Measurements from ENCODE around the gene TDRD12.
"Not testable (repeated sequence)": the region's sequence is repeated elsewhere in the genome, so short reads cannot be mapped to it uniquely, and the experiment has no call there.

Gene TDRD12

DNA sequence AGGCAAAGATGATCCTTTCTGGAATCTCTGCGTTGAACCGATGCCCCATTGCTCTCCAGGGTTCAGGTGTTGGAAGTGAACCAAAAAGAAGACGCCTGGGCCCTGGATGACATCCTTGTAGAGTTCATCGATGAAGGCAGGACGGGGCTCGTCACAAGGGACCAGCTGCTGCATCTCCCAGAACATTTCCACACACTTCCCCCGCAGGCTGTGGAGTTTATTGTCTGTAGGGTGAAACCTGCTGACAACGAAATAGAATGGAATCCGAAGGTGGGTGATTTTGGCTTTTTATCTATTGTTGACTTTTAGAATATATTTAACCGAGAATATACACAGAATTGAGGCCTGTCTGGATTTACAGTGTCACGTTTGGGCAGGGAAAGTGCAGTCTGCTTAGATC, 91.6 kb downstream of the TDRD12 start:
- DNase-seq, result no peak

GRCh38 chr19:32812036-32812435, 92.5 kb downstream of the TDRD12 start:
- no peak for DNase-seq

DNA sequence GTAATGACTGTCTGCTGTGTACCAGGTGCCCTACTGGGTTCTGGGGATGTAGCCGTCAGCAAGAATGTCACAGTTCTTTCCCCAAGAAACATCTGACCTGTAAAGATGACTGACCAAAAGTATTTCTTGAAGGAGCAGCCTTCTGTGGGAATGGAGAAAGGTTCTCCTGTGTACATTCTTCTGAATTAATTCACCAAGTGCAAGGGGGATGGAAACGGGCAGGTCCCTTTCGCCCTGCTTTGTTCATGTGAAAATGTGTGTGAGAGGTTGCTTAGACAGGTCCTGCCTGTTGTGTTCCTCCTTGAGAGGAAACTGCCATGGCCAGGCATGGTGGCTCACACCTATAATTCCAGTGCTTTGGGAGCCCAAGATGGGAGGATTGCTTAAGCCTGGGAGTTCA, 93.0 kb downstream of the TDRD12 start:
- no peak for DNase-seq

DNA sequence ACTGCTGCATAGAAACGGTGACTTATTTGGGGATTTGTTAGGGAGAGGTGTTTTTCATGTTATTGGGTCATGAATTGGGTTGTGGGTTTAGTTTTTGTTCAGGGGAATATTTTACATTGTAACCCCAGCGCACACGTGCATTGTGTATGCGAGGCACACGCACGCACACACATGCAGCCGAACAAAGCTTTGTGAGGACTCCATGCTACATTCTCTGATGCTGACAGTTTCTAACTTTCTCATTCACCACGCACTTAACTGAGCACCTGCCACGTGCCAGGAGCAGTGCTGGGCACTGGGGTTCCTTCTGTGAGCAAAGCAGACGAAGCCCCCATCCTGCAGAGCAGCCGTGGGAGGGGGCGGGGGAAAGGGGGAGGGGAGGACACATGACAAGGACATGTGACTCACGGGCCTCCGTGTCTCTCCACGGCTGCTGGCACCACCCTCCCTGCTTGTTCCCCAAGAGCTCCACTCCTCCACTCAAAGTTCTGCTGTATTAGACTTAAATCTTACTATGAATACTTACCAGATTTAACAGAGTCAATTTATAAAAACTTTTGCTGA, 94.4 kb downstream of the TDRD12 start:
- no peak for DNase-seq

GRCh38 chr19:32814624-32815023, 95.1 kb downstream of the TDRD12 start:
- DNase-seq, result no peak

- no peak for DNase-seq
These were observed 97.1 kb downstream of the TDRD12 start for GRCh38 chr19:32816555-32817099.

DNA sequence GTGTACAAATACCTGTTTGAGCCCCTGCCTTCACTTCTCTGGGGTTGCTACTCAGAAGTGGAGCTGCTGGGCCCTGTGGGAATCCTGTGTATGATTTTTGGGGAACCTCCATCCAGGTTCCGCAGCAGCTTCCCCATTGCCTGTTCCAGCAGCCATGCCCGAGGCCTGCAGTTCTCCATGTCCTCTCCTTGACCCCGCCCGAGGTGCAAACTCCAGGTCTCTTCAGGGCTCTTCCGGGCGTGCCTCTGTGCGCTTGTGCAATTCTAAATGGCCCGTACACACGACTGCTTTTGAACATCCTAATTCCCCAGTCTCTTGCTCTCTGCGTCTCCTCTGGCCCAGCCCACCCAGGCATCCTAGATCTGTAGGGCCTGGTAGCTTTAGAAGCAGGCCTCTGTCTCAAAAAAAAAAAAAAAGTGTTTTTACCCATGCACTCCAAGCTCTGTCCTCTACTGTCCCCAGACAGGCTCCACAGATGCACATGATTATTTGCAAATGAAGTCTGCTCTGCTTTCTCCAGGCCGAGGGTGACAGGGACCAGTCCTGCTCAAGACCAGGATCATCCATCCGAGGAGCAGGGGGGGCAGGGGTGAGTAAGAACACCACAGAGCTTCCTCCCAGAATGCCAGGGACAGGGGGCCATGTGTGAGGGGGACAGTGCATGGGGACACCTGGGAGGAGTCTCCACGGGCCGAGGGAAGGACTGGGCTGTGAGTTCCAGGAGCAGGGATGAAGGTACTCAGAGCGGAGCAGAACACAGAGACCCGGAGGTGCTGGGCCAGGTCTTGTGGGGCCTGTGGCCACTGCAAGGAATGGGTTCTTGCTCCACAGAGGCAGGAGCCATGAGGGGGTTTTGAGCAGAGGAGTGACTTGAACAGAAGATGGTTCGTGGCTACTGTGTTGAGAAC, 98.3 kb downstream of the TDRD12 start:
- DNase-seq, result no peak

DNA sequence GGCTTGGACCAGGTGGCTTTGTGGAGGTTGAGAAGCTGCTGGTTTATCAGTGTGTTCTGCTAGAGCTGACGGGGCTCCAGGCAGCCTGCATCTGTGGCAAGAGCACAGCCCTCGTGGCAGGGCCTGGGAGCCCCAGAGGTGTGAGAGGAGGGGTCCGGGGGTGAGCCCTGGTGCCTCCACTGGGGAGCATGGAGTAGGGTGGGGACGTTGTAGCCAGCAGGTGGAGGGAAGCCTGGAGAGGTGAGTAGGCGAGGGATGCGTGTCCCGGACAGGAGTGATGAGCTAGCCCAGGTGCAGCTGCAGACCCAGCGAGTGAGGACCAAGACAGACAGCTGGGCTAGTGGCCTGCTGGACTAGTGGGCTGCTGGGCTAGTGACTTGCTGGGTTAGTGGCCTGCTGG, 99.0 kb downstream of the TDRD12 start:
- no peak for DNase-seq

DNA sequence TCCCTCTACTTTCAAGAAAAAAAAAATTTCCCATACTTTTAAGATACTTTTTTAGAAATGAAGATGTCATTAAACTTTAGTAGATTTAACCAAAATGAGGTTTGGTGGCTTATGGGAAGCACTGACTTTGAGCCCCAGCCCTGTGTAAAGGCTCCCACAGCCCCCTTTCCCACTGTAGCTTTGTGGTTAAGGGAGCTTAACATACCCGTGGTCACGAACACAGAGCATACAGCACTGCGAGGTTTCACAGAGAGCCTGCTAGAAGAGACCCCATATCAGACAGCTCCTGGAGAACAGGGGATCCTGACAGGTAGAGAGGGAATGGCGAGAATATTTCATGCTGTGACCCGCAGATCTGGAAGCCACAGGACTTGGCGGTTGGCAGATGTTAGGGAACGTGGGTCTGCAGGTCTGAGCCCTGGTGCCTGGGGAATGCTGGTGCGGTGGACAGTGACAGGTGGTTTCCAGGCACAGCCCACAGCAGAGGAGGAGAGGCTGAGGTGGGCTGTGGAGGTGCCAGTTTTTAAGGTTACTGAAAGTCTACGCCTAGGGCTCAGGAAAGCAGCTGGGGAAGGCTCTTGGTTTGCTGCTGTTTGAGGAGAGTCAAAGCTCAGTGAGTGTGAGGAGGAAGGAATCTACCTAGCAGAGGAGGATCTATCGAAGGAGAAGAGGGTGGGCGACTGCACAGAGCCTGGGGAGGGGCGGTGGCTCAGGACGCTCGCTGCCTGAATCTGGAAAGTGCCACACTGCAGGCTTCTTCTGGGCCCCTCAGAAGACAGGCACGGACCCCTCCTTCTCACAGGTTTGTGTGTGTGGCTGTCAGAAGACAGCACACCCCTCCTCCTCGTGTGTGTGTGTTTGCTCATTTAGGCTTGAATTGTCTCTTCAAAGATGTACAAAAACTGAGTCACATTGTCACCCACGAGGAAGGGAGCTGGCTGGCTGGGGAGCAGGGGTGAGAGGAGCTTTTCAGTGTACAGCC, 100.1 kb downstream of the TDRD12 start:
- DNase-seq, result no peak

- no peak for DNase-seq
These were observed 103.6 kb downstream of the TDRD12 start for GRCh38 chr19:32822916-32823746.

GRCh38 chr19:32823747-32824102, 104.2 kb downstream of the TDRD12 start:
- no peak for DNase-seq

- DNase-seq, result peak; percentile 44
These were observed 104.7 kb downstream of the TDRD12 start for GRCh38 chr19:32824191-32824751.

GRCh38 chr19:32824916-32825608, 105.5 kb downstream of the TDRD12 start:
- peak; percentile 41 for DNase-seq

DNA sequence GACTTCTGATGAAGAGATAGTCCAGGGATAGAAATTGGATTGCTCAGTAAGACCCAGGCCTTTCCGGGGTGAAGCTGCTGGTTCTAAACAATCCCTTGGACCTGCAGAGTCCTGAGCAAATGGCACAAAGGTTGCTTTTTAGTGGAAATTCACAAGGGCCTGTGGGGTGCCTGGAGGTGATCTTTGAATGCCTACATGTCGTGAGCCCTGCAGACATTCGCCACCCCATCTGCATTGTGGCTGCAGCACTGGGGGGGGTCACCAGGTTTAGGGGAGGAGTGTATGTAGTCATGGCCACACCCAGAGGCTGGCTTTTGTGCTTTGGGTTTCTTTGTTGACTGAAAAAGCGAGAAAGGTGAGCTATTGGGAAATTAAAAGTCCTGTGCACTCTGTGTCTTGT, 108.6 kb downstream of the TDRD12 start:
- no peak for DNase-seq

DNA sequence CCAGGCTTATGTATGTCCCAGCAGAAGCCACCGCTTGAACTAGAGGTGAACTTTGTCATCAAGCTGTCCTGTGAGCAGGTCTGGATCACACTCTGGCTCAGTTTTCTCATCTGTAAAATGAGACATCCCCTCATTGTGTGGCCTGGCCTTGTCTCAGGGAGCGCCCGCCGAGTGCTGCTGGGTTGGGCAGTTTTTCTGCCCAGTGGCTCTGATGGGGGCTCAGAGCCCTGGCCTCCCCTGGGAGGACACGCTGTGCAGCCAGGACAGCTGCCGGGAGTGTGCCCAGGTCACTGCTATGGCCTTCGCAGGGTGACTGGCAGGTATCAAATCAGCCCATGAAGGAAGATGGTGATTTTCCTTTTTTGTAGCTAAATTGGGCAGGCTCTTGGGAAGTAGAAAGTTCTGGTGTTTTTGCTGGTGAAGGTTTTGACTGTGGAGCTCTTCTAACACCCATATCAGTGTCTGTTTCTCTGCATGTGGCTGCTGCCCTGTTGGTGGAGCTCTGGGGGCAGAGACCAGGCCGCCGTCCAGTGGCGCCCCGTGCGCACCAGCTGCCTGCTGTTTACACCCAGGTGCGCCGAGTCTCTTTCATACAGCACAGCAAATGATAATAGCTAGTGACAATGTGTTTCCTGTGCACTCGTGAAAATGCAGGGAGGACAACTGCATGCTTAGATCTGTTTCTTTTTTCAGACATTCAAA, 109.2 kb downstream of the TDRD12 start:
- no peak for DNase-seq

- no peak for DNase-seq
These were observed 109.9 kb downstream of the TDRD12 start for GRCh38 chr19:32829345-32829896.

- no peak for DNase-seq
These were observed 110.9 kb downstream of the TDRD12 start for GRCh38 chr19:32830231-32831014.

DNA sequence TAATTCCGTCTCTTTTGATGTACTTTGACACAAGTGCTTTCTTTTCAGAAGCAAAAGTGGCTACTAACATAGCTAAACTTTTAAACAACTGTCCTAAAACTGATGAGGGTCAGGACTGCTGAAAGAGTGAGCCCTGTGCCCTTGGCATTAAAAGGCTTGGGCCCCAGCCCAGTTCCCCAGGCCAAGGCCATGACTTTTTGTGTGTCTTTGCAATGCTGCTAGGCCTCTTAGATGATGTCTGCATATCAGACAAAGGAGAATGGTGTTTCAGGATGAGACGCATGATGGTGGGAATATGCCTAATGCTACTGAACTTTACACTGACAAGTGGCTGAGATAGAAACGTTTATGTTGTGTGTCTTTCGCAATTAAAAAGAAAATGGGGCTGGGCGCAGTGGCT, 112.0 kb downstream of the TDRD12 start:
- no peak for DNase-seq

- not testable (repeated sequence) for DNase-seq
These were observed 112.5 kb downstream of the TDRD12 start for GRCh38 chr19:32832094-32832493.
